ENCODE measurements around the gene PTPRJ. TPM values are rescaled to one million over a fixed set of nuclear protein-coding genes. Genes with fewer than 3 reads are reported as not detected.
"Not testable (repeated sequence)": the region's sequence is repeated elsewhere in the genome, so short reads cannot be mapped to it uniquely, and the experiment has no call there.

PTPRJ gene
- polyA plus RNA-seq, 3 donors from 2014 or later = 10.0 to 19.0 (median 18.0) TPM

DNA sequence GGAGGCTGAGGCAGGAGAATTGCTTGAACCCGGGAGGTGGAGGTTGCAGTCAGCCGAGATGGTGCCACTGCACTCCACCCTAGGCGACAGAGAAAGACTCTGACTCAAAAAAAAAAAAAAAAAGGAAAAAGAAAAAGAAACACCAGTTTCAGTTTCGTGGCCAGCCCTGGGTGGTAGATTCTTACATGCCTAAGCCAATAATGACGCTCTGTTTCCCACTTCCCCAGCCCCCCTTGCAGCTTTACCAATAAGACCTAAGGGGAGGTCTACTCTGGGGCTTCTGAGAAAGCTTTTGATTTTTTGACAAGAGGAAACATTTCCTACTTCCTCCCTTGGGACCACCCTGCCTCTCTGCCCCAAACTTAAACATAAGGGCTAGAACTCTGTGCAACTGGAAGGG, 30.0 kb upstream of the PTPRJ start:
- Mint-ChIP-seq H3K9me3 (no peaks in the 10 kb centered on the region), H3K4me3 (peak overlapping the region; percentile 50 to 75 (median 62)), H3K27ac (peak overlapping the region; percentile 84 to 95 (median 89)), H3K27me3 (ENCODE audit: low read depth in 3 of 3) (peaks cover 0 to 11% (median 9%) of the 10 kb centered on the region in 3 donors), H3K36me3 (no peaks in the 10 kb centered on the region), H3K4me1 (peaks cover 19 to 23% of the 10 kb centered on the region in 2 donors)
- peak; percentile 67 to 72 (median 69) for DNase-seq

DNA sequence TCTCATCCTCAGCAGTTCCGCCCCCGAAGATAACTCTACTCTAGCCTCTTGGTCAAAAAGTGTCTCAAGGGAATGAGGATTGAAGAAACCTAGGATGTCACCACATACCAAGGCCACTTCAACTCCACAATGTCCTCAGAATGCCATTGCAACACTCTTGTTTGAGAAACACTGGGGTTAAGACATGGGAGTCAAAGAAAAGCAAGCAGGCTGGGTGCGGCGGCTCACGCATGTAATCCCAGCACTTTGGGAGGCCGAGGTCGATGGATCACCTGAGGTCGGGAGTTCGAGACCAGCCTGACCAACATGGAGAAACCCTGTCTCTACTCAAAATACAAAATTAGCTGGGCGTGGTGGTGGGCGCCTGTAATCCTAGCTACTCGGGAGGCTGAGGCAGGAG, 28.9 kb upstream of the PTPRJ start:
- H3K4me1 Mint-ChIP-seq = peaks cover 23% of the 10 kb centered on the region in 2 donors
- peak overlapping the region in 1 of 5 donors; percentile 32 for H3K4me3 Mint-ChIP-seq
- not testable (repeated sequence) for DNase-seq

DNA sequence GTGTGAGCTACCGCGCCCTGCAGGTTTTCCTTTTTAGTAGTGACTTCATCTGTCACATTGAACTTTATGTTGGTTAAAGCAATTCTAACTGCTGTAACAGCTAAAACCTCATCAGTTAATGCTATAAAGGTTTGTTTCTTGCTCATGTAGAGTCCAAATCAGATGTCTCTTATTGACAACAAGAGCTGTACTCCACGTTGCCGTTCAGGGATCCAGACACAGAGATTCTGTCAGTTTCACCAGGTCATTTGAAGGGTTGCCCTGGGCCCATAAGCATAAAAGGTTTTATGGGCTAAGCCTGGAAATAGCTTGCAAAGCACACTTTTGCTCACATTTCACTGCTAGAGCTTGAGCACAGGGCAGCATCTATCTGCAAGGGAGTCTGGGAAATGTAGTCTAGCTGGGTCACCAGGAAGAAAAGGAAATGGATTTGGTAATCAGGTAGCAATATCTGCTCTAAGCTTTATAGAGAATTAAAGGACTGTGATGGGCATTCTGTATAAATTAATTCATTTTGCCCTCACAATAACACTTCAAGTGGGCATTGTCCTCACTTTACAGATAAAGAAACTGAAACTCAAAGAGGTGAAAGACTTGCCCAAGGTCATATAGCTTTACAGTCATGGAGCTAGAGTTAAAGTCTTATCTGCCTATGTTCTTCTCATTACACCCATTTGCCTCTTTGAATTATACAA, 25.2 kb upstream of the PTPRJ start:
- peak overlapping the region in 2 of 6 donors; percentile 2 to 10 for H3K27ac Mint-ChIP-seq
- H3K4me1 Mint-ChIP-seq = peaks cover 13 to 22% of the 10 kb centered on the region in 2 donors
- H3K9me3 Mint-ChIP-seq = no peaks in the 10 kb centered on the region
- no peak for DNase-seq
- H3K27me3 Mint-ChIP-seq (ENCODE audit: low read depth in 3 of 3) = peaks cover 0 to 7% (median 5%) of the 10 kb centered on the region in 3 donors
- H3K36me3 Mint-ChIP-seq = no peaks in the 10 kb centered on the region
- H3K4me3 Mint-ChIP-seq = no peak overlapping the region

More for the DNA sequence above, 28.9 kb upstream of the PTPRJ start:
- Mint-ChIP-seq H3K27me3 (ENCODE audit: low read depth in 3 of 3) (peaks cover 0 to 11% (median 9%) of the 10 kb centered on the region in 3 donors), H3K27ac (peak overlapping the region in 5 of 6 donors; percentile 19 to 90 (median 80))
- H3K36me3 Mint-ChIP-seq, H3K9me3 Mint-ChIP-seq: not testable (repeated sequence)

DNA sequence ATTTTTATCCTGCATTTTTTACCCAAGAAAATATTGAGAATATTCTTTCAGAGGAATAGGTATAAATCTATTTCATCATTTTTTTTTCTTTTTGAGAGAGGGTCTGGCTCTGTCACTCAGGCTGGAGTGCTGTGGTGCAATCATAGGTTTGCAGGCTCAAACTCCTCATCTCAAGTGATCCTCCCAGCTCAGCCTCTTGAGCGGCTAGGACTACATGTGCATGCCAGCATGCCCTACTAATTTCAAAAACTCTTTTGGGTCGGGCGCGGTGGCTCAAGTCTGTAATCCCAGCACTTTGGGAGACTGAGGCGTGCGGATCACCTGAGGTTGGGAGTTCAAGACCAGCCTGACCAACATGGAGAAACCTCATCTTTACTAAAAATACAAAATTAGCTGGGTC, 20.3 kb upstream of the PTPRJ start:
- no peak for DNase-seq
- Mint-ChIP-seq H3K4me1 (peaks cover 2 to 8% of the 10 kb centered on the region in 2 donors), H3K27me3 (ENCODE audit: low read depth in 3 of 3) (peaks cover 0 to 2% (median 0%) of the 10 kb centered on the region in 3 donors), H3K27ac (no peak overlapping the region), H3K4me3 (no peak overlapping the region), H3K36me3 (no peaks in the 10 kb centered on the region), H3K9me3 (no peaks in the 10 kb centered on the region)

DNA sequence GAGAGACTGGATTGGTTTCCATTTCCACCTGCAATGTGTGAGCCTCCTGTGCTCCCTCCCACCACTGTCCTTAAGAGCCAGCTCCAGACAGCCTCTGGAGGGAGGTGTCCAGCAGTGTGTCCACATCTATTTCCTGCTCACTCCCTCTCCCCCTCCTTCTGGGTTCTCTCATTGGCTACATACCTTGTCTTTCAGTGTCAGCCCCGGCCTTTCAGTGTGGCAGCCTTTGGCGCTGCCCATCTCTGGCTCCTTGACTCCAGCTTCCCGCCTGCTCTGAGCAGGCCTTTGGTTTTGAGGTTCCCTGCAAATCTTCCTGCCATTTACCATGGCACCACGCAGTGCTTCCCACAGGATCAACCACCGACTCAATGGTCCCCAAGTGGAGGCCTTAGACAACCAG, 19.0 kb upstream of the PTPRJ start:
- no peaks in the 10 kb centered on the region for H3K4me1 Mint-ChIP-seq
- H3K36me3 Mint-ChIP-seq = no peaks in the 10 kb centered on the region
- DNase-seq = no peak
- no peak overlapping the region for H3K4me3 Mint-ChIP-seq
- peak overlapping the region in 1 of 6 donors; percentile 24 for H3K27ac Mint-ChIP-seq
- H3K27me3 Mint-ChIP-seq (ENCODE audit: low read depth in 3 of 3) = peaks cover 0 to 2% (median 0%) of the 10 kb centered on the region in 3 donors
- no peaks in the 10 kb centered on the region for H3K9me3 Mint-ChIP-seq

DNA sequence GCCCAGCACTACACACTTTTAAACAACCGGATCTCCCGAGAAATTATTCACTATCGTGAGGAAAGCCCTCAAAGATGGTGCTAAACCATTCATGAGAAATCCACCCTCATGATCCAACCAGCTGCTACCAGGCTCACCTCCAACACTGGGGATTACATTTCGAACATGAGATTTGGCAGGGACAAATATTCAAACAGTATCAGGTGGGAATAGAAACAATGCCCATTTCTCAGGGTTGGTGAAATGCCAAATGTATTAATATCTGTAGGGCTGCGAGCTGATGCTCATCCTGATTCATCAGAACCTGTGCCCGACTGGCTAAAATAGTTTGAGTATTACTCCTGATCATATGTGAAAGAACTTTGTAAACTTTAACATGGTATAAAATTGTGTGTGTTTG, 15.8 kb upstream of the PTPRJ start:
- peaks cover 0 to 2% (median under 1%) of the 10 kb centered on the region in 3 donors for H3K27me3 Mint-ChIP-seq (ENCODE audit: low read depth in 3 of 3)
- H3K9me3 Mint-ChIP-seq = no peaks in the 10 kb centered on the region
- no peak overlapping the region for H3K27ac Mint-ChIP-seq
- DNase-seq = no peak
- H3K4me3 Mint-ChIP-seq = no peak overlapping the region
- H3K36me3 Mint-ChIP-seq = no peaks in the 10 kb centered on the region
- no peaks in the 10 kb centered on the region for H3K4me1 Mint-ChIP-seq

DNA sequence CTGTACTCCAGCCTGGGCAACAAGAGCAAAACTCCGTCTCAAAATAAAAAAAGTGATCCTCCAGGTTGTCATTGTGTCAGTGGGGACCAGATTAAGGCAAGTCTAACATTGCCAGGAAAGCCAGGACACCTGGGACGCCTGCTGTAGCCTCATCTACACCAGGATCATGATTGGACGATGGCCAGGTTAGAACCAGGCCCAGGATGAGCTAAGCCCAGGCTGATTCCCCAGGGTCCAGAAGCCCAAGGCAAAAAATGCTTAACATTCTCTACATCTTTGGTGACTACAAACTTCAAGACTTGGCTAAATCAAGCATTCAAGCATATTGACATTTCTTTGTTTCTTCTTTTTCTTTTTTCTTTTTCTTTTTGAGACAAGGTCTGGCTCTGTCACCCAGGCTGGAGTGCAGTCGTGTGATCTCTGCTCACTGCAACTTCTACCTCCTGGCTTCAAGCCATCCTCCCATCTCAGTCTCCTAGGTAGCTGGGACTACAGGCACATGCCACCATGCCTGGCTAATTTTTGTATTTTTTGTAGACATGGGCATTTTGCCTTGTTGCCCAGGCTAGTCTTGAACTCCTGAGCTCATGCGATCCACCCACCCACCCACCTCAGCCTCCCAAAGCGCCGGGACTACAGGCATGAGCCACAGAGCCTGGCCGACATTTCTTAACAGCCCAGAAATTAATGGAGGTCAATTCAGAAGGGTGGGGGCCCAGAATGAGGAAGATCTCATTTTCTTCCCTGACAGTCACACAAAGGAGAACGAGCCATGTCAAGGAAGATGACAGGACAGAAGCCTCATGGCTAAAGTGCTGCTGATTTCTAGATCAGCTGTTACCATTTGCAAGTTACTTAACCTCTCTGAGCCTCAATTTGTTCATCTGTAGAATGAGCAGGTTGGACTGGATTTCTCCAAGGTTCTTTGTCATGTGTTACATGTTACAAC, 12.5 kb upstream of the PTPRJ start:
- Mint-ChIP-seq H3K36me3 (no peaks in the 10 kb centered on the region), H3K27me3 (ENCODE audit: low read depth in 3 of 3) (peaks cover 0 to 2% (median 1%) of the 10 kb centered on the region in 3 donors), H3K9me3 (no peaks in the 10 kb centered on the region), H3K27ac (no peak overlapping the region), H3K4me3 (no peak overlapping the region), H3K4me1 (no peaks in the 10 kb centered on the region)
- no peak for DNase-seq

DNA sequence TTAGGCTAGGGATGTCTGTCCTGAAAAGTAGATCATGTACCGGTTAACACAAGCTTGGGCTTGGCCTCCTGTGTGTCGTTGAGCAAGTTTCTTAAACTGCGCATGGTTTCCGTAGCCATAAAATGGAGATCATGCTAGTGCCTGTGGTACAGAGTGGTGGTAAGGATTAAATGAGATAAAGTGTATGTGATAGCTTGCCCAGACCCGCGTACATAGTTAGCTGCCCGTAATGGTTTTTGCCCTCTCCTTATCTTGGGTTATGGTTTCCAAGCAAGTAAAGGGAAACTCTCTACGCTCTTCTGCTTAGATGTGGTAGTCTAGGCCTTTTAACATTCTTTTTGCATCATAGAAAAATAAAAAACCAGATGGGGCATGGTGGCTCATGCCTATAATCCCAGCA, 11.0 kb upstream of the PTPRJ start:
- H3K4me3 Mint-ChIP-seq = no peak overlapping the region
- no peak for DNase-seq
- no peaks in the 10 kb centered on the region for H3K36me3 Mint-ChIP-seq
- no peak overlapping the region for H3K27ac Mint-ChIP-seq
- H3K4me1 Mint-ChIP-seq = peaks cover 6 to 7% of the 10 kb centered on the region in 2 donors
- no peaks in the 10 kb centered on the region for H3K9me3 Mint-ChIP-seq
- peaks cover 0 to 2% (median 1%) of the 10 kb centered on the region in 3 donors for H3K27me3 Mint-ChIP-seq (ENCODE audit: low read depth in 3 of 3)

DNA sequence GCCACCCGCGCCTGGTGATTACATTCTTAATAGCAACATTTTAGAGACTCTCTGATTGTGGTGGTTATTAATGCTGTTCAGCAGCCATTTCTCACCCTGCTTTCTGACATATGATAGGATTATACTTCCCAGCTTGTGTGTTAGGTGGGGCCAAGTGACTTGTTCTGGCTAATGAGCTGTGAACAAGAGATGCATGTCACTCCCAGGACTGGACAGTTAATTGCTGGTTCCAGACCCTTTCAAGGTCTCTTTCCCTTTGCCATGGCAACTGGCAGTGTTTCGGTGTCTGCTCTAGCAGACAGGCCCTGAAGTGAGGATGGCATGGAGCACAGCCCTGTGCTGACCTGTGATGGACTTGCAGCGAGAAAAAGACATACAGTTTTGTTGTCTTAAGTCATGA, 8.9 kb upstream of the PTPRJ start:
- H3K27ac Mint-ChIP-seq = peak overlapping the region in 3 of 6 donors; percentile 10 to 34 (median 23)
- DNase-seq = no peak
- H3K9me3 Mint-ChIP-seq = no peaks in the 10 kb centered on the region
- H3K4me1 Mint-ChIP-seq = peaks cover 10 to 12% of the 10 kb centered on the region in 2 donors
- H3K36me3 Mint-ChIP-seq = no peaks in the 10 kb centered on the region
- H3K27me3 Mint-ChIP-seq (ENCODE audit: low read depth in 3 of 3) = peaks cover 0 to 2% (median 1%) of the 10 kb centered on the region in 3 donors
- no peak overlapping the region for H3K4me3 Mint-ChIP-seq

DNA sequence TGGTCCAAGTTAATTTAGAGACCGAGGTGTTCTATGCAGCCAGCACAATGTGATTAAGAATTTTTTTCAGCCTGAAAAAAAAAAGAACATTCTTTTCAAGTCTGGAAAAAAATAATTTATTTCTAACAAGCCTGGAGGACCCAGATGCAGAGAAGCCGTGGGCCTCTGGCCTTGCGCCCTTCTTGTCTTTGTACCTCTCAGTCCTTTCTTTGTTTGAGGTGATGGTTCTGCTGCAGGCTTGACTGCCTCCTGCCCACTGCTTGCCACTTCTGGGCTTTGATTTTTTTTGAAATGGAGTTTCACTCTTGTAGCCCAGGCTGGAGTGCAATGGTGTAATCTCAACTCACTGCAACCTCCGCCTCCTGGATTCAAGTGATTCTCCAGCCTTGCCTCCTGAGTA, 7.2 kb upstream of the PTPRJ start:
- no peaks in the 10 kb centered on the region for H3K9me3 Mint-ChIP-seq
- DNase-seq = no peak
- no peak overlapping the region for H3K4me3 Mint-ChIP-seq
- H3K36me3 Mint-ChIP-seq = no peaks in the 10 kb centered on the region
- H3K27ac Mint-ChIP-seq = no peak overlapping the region
- peaks cover 10 to 12% of the 10 kb centered on the region in 2 donors for H3K4me1 Mint-ChIP-seq
- peaks cover 0 to 2% (median 1%) of the 10 kb centered on the region in 3 donors for H3K27me3 Mint-ChIP-seq (ENCODE audit: low read depth in 3 of 3)

DNA sequence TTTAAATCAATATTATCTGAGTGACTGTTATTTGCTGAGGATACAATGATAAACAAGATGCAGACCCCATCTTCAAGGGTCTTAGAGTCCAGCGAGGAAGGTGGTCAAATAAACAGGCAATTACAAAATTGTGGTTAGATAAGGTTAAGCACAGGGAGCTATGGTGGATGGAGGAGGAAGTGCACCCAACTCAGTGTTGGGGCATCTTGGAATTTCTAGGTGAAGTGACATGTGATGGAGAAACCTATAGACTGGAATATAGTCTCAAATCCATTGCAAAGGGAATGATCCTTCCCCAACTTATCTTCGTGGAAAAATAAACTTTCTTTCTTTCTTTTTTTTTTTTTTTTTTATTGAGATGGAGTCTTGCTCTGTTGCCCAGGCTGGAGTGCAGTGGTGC, 3.4 kb upstream of the PTPRJ start:
- Mint-ChIP-seq H3K36me3 (no peaks in the 10 kb centered on the region), H3K27me3 (ENCODE audit: low read depth in 3 of 3) (peaks cover 1 to 8% (median 2%) of the 10 kb centered on the region in 3 donors), H3K27ac (no peak overlapping the region), H3K4me3 (no peak overlapping the region), H3K4me1 (peaks cover 19 to 26% of the 10 kb centered on the region in 2 donors), H3K9me3 (no peaks in the 10 kb centered on the region)
- no peak for DNase-seq

DNA sequence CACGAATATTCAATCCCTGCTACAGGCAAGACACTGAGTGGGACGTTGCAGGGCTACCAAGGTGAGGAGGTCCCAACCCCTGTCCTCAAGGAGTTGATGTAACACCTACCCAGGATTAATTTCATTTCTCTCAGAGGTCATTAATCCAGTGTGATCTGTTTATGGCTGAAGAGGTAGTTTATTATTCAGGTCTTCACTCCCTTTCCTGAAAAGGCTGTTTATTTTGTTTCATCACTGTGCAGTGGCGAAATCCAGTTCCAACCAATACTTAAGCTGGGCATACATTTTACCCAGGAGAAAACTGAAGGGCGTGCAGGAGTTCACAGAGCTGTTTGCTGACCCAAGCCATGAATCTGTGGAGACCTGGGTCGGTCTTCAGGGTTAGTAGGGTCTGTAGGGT, 2.7 kb upstream of the PTPRJ start:
- peaks cover 1 to 8% (median 2%) of the 10 kb centered on the region in 3 donors for H3K27me3 Mint-ChIP-seq (ENCODE audit: low read depth in 3 of 3)
- peaks cover 24 to 33% of the 10 kb centered on the region in 2 donors for H3K4me1 Mint-ChIP-seq
- H3K4me3 Mint-ChIP-seq = no peak overlapping the region
- peaks cover 0 to under 1% (median 0%) of the 10 kb centered on the region in 3 donors for H3K36me3 Mint-ChIP-seq
- H3K27ac Mint-ChIP-seq = peak overlapping the region in 2 of 6 donors; percentile 31 to 71
- DNase-seq = no peak
- no peaks in the 10 kb centered on the region for H3K9me3 Mint-ChIP-seq

DNA sequence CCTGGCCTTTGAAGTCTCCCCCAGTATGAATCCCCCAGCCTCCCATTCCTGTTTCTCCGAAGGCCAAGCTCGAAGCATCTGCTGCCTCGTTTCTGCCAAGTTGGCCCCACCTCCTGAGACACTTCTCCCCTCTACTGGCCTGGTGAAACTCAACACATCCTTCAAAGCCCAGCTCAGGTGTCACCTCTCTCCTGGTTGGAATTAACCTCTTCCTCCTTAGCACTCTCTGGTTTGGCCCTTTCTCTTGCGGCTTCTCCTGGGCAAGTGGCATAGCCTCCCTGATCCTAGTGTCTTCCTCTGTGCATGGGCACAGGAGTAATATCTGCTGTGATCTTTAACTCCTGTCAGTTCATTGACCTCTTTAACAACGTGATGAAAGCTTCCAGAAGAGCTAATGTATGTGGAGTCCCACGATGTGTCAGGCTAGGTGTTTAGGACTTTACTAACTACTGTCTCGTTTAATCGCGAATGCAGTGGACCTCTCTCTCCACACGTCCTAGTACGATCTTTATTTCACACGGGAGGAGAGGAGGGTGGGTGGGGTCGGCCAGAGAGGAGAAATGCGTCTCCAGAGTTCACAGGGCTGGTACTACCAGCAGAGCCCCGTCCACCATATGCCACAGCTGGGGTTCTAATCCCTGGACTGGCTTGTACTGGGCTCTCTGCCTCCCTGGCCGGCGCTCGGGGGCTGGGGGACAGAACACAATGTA, 826 bp upstream of the PTPRJ start:
- H3K4me1 Mint-ChIP-seq = peaks cover 35 to 42% of the 10 kb centered on the region in 2 donors
- peaks cover 0 to 3% (median 0%) of the 10 kb centered on the region in 3 donors for H3K36me3 Mint-ChIP-seq
- H3K4me3 Mint-ChIP-seq = peak overlapping the region; percentile 53 to 84 (median 67)
- no peaks in the 10 kb centered on the region for H3K9me3 Mint-ChIP-seq
- DNase-seq = no peak
- H3K27ac Mint-ChIP-seq = peak overlapping the region; percentile 28 to 88 (median 68)
- H3K27me3 Mint-ChIP-seq (ENCODE audit: low read depth in 3 of 3) = peaks cover 1 to 15% (median 2%) of the 10 kb centered on the region in 3 donors

Measured in immature natural killer cell (primary cell).